Inferior parietal cortex (tissue), 1 donor: ENCODE results near the gene NCKAP5.
"Not testable (repeated sequence)": the region's sequence is repeated elsewhere in the genome, so short reads cannot be mapped to it uniquely, and the experiment has no call there.

Experiments
- DNase-seq: peaks from one replicate; pipeline ENCODE4 v3.0.0-alpha.2; 2016; ENCODE audit errors: extremely low spot score

The NCKAP5 gene

DNA sequence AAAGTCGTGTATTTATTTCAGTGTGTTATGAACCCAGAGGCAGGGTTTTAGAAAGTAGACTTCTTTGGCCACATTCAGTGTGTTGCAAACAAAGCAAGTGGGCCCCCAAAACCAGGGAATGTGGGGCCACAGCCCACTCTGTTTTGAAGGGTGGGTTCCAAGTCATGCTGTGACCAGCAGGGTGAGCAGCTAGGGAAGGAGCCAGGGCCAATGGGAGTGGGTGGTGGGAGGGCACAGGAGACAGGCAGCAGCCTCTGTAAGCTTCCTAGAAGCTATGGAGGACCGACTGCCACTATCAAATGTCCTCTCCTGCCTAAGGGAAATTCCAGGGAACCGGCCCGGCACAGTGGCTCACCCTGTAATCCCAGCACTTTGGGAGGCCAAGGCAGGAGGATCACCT, 847.9 kb downstream of the NCKAP5 start:
- DNase-seq: no peak

- no peak for DNase-seq
Measured at GRCh38 chr2:132719480-132719879, 848.8 kb downstream of the NCKAP5 start.

GRCh38 chr2:132716954-132717353, 851.3 kb downstream of the NCKAP5 start:
- DNase-seq: no peak

DNA sequence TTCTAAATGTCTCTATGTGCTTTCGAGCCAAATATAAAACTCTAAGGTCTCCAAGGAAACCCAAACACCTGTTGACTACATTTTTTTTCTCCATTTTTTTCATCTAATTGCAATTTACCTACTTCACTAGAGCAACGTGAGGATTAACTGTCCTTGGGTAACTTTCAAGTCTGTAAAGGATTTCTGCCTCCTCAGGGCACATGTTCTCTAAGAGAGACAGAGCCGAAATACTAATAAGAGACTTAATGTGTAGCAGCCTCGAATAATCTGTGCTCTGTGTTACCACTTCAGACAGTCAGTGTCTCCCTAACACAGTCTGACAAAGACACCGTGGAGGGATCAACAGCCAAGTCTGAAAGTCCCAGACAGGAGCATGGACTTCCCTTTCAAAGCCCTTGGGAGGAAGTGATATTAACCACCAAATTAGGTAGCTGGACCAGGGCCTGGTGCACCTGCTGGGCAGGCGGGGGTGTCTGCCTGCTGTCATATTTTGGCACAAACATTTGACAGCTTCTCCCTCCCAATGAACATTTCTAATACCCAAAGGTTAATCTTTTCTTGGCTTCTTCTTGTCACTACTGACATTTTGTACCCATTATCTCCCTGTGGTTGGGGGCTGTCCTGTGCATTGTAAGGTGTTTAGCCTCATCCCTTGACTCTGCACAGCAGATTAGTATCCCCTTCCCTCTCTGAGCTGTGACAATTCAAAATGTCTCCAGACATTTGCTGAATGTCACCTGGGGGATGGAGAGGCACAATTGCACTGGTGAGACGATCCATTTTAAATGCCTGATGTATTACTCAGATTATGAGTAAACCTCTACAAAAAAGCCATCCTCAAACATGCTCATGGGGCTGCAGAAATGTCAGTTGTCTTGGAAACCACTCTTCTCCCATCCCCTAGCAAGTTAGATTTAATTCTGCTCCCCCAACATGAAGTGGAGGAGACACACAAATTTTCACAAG, 852.6 kb downstream of the NCKAP5 start:
- DNase-seq: no peak

- no peak for DNase-seq
Measured at GRCh38 chr2:132703396-132703795, 864.9 kb downstream of the NCKAP5 start.

DNA sequence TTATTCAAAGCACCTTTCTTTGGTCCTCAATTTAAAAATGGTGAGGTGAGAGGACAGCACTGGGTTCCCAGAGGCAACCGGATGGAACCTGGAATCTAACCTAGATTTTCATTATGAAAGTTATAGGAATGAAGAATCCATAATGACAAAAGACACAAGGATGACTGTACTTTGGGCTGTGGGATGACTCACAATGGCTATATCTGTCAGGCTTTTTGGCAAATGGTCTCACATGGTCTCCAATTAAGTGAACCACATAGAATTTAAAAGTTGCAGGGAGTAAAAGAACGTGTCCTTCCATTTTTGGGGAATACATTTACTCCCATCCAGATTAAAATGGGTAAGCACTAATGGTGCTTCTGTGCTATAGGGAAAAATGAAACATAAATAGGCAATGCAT, 866.5 kb downstream of the NCKAP5 start:
- DNase-seq: no peak

DNA sequence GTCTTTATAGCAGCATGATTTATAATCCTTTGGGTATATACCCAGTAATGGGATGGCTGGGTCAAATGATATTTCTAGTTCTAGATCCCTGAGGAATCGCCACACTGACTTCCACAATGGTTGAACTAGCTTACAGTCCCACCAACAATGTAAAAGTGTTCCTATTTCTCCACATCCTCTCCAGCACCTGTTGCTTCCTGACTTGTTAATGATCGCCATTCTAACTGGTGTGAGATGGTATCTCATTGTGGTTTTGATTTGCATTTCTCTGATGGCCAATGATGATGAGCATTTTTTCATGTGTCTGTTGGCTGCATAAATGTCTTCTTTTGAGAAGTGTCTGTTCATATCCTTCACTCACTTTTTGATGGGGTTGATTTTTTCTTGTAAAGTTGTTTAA, 868.5 kb downstream of the NCKAP5 start:
- DNase-seq: not testable (repeated sequence)

- not testable (repeated sequence) for DNase-seq
Measured at GRCh38 chr2:132698347-132698746, 869.9 kb downstream of the NCKAP5 start.

GRCh38 chr2:132697556-132698205, 870.6 kb downstream of the NCKAP5 start:
- DNase-seq: no peak

DNA sequence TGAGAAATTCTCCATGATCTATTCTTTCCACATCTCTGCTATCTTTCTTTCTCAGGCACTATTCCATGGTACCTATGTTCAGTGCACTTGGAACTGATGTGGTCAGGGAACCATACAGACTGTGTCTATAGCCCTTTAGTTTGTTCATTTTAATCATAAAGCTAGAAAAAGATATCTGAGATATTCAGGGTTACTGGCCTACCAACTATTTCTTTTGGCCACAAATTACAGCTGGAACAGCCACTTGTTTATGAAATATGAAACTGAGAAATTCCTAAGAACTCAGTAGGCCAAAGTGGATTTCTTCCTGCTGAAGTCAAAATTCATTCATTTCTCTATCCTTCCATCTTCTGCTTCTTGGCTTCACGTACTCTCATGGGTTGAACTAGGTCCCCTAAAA, 875.4 kb downstream of the NCKAP5 start:
- DNase-seq: no peak

DNA sequence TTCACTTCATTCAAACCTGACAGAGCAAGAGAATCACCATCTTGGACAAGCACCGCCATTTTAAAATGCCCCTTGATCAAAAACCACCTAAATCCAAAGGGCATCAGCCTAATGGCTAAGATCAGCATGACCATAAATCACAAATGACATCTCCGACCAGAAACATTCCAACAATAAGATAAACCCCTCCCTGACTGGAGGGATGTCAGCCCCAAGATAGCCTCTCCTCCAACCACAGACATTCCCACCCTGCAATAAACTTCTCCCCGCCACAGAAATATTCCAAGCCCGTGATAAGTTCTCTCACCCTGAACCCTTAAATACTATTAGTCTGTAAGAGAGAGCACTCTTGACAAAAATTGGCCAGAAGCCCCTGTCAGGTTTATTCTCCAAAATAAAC, 876.7 kb downstream of the NCKAP5 start:
- no peak for DNase-seq

GRCh38 chr2:132690664-132691303, 877.5 kb downstream of the NCKAP5 start:
- DNase-seq: no peak

DNA sequence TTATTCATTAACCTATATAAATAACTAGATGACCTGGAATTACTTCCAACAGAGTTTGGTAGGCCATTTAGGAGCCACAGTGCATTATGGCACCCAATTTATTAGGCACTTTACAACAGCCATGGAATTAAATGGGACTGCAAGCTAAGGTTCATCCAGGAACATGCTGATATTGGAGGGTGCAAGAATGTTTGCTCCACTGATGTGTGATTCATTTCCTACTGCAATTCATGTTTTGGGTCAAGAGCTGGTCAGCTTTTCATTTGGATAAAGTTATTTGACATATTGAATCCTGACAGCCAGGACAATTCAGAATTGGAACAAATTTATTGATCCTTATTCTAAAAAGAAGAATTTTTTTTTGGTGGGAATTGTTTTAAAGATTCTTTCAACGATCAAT, 886.5 kb downstream of the NCKAP5 start:
- no peak for DNase-seq

DNA sequence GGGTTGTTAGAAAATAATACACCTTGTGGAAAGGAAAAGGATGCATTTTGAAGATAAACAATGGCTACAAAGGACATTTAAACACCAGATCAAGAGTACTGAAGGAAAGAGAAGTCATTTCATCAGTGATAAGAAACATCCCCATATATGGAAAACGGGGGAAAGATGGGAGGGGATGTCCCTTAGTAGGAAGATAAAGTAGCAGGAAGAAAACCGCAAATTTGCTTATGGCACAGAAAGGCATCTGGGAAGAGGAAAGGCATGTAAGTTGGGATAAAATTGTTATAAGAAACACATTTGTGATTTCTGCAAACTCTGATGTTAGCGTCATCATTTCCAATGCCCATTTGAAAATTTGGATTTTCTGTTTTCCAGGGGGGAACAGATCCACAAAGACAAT, 887.7 kb downstream of the NCKAP5 start:
- no peak for DNase-seq

GRCh38 chr2:132678483-132678882, 889.8 kb downstream of the NCKAP5 start:
- DNase-seq: no peak

DNA sequence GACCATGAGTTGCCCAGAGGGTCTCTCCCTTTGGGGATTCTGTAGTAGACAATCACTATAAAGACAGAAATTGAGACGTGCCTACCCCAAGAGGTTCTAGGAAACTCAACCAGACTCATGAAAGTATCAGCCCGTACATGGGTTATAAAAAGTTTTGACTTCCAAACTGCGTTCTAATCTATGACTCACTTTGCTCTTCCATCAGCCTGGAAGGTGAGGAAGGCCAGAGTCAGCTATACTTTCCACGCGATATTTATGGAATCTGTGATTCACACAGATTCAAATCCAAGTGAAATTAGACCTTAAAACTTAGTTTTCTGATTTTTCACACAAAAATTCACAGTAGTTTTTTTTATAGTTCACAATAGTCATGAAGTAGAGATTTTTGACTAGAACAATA, 890.6 kb downstream of the NCKAP5 start:
- no peak for DNase-seq

DNA sequence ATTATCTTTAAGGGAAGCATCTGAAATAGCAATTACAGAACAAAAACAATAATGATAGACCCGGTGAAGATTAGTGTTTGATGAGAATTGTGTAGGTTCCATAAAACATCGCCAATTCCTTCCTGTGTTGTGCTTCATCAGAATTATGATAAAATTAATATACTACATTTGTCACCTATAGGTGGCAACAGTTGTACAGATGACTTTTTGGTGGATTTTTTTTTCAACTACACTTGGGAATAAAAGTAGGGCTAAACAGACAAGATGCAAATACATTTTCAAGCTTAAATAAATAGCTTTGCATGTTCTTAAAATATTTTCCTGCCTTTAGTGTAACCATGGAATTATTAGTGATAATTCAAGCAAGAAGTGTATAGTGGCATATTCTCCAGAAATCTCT, 891.3 kb downstream of the NCKAP5 start:
- DNase-seq: no peak

GRCh38 chr2:132671151-132671835, 897.0 kb downstream of the NCKAP5 start:
- DNase-seq: no peak

- no peak for DNase-seq
Measured at GRCh38 chr2:132670496-132671150, 897.6 kb downstream of the NCKAP5 start.

DNA sequence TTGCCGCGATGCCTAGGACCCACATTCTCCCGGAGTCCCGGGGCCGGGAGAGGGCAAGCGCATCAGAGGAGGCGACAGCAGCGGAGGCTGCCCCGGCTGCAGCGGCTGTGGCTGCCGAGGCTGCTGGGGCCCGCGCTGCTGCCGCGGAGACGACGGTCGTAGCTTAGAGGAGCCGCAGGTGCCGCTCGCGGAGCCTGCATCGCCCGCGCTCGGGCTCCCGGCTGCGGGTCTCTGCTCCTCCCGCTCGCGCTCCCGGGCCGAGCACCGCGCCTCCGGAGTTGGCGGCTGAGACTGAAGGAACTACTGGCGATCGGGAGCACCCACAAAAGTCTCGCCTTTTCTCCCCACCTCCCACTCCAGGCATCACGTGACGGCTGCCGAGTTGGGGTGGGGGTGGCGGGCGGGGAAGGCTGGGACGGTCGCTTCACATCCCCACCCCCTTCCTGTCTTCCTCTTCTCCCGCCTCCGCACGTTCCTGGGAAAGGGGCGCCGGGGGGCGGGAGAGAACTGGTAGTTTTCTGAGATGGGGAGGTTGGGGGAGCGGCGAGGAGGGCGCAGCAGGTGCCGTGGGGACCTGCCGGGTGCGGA, 898.3 kb downstream of the NCKAP5 start, which contains the start of gene LYPD1:
Gene LYPD1 (minus strand): TSS at position 298 of the 588 bp plus-strand sequence. CDS start 273 bp downstream, at position 25.
- DNase-seq: no peak
